Activated T-helper 1 cell treated with Interleukin-2 at 50 U/mL for 16 hours (primary cell): ENCODE measurements around the gene RPL27.

Experiments
- DNase-seq: peaks from one replicate; pipeline ENCODE4 v3.0.0-alpha.2; 2020; ENCODE audit warnings: low read depth

Gene RPL27

DNA sequence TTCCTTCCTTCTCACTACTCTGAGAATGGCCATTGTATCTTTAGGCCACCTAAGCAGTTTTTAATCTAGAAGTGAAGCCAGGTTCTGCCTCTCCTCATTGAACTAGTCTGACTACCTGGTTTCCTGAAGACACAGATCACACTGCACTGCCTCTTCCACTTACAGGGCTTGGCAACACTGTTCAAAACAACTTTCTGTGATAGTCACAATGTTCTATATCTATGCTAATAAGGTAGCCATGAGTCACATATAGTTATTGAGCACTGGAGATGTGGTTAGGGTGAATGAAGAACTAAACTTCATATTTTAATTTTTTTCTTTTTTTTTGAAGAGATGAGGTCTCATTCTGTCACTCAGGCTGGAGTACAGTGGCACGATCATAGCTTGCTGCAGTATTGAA lies 53.8 kb downstream of the RPL27 start:
- DNase-seq: no peak
